ENCODE measurements around the gene TTLL11.

DNA sequence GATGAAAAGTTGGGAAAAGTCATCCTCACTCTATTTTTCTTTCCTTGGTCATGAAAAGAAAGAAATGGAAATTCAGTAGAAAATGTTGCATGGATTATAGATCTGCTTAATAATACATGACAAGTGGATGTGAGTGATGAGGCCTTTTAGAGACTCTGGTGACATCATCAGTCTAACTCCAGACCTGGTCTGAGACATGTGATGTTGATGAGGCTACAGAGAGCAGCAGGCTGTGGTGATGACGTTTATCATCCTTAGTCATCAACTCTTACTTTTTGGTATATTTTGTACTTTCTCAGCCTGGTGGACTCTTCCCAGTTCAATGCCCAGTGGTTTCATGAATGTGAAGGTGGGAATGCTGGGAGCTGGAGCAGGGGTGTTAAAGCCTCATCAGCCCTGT, 116.4 kb downstream of the TTLL11 start:
- TF ChIP-seq GATA2 (IDR thresholded peaks at IDR 0.05; ENCODE audit: low read depth, low read length) (no peak), GATA3 (IDR thresholded peaks at IDR 0.05; ENCODE audit: low read depth, low read length) (no peak)

All from SH-SY5Y (cell line).